C4-2B (cell line): ENCODE data around the gene NOP53.

Experiments used
- ZFX ChIP-seq: fragments of 450-650 bp; IDR thresholded peaks from 2 replicates; pipeline ENCODE4 v1.6.1; 2017
- TF ChIP-seq, protein P1 (sequence below): fragments of 450-650 bp; conservative IDR thresholded peaks from 2 replicates; pipeline ENCODE4 v1.5.1; 2017; ENCODE audit warnings: mild to moderate bottlenecking

DNA sequence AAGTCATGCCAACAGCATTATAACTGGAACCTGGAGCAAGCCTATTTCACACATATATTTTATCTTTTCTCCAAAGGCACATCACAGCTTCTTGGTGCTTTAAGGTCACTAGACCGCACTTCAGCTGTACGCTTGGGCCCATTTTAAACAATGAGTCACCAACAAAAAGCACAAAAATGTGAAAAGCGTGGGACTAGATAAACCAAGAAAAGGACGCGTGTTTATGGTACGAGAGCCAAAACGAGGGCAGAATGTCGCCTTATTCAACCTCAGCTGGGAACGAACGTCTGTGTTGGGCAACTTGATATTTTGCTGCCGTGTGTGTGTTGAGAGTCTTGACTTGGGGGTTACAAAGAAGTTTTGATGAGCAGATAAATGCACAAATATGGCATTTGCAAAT, 41.3 kb upstream of the NOP53 start:
- TF ChIP-seq, protein P1, sequence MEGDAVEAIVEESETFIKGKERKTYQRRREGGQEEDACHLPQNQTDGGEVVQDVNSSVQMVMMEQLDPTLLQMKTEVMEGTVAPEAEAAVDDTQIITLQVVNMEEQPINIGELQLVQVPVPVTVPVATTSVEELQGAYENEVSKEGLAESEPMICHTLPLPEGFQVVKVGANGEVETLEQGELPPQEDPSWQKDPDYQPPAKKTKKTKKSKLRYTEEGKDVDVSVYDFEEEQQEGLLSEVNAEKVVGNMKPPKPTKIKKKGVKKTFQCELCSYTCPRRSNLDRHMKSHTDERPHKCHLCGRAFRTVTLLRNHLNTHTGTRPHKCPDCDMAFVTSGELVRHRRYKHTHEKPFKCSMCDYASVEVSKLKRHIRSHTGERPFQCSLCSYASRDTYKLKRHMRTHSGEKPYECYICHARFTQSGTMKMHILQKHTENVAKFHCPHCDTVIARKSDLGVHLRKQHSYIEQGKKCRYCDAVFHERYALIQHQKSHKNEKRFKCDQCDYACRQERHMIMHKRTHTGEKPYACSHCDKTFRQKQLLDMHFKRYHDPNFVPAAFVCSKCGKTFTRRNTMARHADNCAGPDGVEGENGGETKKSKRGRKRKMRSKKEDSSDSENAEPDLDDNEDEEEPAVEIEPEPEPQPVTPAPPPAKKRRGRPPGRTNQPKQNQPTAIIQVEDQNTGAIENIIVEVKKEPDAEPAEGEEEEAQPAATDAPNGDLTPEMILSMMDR: no peak
- no peak for TF ChIP-seq ZFX
